DMS 273 (cell line): ENCODE results near the gene ALDH1A1.

Experiments used
- DNase-seq: peaks from one replicate; lab custom pipeline; 2025; ENCODE audit not compliant: unreplicated experiment; lab: John Stamatoyannopoulos, UW

ALDH1A1 gene

DNA sequence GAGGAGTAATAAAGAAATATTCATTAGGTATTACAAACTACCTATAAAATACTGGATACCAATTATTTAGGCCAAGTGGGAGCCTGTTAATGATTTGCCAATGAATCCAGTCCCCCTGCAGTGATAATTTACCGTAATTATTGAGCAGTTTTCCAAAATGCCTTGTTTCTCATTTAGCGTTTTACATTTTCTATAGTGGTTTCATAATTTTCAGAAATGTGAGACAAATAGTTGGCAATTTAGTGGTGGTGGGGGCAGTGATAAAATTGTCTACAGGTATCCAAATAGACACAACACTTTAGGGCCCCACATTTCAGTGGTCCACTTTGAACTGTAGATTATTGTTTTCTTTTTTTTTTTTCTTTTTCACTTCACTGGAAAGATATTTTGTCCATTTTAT lies 27.3 kb upstream of the ALDH1A1 start:
- DNase-seq: no peak

DNA sequence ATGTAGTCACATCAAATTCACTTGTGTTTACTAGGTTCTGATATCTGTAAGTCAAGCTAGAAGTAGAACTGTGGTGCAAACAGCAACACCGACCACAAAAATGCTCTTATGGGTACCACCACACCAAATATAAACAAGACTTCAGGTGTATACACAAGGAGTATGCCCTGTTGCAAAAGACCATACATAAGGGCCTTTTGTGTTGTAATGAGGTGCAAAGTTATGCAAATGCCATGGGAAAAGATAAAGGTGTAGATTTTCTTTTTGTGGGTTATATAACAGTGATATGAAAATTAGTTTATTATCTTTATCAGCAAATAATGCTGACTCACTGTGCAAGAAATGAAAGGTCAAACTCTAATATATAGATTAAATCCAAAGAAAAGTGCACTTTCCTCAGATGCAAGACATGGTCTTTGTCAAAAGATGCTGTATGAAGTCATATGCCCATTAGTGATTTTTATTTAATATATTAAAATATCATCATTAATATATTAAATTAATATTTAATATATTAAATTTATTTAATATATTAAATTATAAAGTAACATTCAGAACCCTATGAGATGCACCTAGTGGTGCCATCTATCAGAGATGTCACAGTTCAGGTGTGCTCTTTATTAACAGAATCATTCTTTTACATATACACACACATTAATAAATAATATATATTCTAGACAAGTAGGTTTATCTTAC lies 26.7 kb upstream of the ALDH1A1 start:
- DNase-seq: no peak

DNA sequence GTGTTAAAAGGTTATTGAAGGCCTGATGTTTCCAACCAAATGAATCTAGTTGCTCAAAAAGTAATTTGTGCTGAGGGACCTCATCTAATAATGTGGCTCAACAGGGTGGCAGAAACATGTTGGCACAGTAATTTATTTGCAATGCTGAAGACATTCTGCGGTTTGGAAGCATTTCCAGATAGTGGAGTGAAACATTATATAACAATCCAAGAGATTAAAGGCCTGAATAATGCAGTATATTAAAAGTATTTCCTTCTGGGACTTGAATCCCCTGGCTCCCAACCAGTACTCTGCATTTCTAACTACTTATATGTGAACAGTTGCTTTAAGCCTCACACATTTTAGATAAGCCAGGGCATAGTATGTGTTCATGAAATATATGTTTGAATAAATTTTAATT lies 25.9 kb upstream of the ALDH1A1 start:
- DNase-seq: no peak

DNA sequence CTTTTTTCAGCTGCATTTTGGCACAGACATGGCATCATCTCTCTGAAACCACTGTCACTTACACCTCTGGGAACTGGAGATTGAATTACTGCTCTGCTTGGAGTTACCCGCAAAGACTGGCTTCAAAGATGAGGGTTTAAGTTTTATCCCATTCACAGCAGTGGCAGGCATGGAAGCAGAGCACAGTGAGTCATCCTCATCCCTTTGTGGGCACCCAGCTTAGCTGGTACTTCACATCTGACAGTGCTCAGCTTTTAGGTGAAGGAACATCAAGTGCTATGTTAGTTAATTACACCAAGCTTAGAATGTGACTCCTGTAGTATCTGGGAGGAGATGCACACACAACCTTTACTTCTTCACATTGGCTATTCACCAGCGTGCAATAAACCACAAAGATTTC lies 24.8 kb upstream of the ALDH1A1 start:
- DNase-seq: no peak

DNA sequence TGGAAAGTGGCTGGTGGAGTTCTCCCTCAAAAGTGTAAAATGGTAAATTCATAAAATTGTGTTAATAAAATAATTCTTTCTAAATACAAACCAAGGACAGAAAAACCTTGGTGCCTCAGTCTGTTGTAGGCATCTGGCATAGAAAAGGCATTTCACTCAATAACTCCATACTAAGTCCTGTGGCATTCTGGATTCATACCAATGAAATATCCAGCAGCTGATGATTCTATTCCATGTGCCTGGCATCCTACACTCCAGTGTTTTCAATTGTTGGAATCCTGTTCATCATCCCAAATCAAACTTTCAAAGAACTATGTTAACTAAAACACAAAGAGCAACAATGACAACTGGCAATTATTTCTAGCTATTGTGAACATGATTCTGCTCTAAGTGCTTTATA lies 21.6 kb upstream of the ALDH1A1 start:
- DNase-seq: no peak

DNA sequence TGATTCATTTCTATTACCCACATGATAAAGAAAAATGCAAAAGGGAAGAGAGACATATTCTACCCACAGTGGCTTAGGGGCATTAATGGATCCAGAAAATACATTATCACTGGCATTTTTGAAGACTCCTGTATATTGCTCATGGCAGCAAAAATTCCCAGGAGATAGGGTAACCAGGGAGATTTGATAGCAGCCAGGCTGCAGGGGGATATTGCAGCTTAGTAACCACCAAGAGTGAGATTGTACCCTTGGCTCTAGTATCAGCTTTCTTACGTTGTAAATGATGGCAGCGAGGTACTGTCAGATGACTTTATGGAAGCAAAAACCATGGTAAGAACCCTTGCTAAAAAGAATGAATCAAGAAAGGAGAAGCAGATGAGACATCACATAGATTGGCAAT lies 19.8 kb upstream of the ALDH1A1 start:
- DNase-seq: no peak

DNA sequence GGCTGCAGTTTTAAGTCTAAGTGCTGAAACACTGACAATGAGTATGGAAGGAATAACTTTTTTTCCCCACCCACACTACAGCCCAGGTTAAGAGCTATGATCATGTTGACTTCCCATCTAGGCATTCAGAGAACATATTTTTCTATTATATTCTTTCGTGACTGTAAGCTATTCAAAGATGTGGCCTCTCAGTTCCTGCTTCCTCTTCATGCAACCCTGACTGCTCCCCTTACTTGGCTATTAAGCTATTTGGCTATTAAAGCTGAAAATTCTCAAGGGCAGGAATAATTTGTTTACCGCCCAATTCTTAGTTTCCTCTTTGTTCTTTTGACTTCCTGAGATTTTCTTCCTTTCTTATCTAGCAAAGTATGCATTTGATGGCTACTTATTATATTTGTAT lies 18.6 kb upstream of the ALDH1A1 start:
- DNase-seq: no peak

DNA sequence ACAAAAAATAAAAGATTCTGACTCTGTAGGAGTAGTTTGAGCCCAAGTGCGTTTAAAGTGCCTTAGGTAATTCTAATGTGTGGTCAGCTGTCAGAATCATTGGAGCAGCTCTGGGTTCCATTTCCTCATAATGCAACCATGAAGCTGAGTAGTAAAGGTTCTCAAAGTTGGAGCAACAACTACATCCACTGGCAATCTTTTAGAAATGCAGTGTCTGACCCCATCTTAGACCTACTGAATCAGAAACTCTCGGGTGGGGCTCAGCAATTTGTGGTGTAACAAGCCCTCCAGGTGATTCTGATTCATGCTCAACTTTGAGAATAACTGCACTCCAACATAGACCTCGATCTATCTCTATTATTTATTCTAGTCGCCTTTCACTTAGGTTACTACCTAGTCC lies 7.6 kb upstream of the ALDH1A1 start:
- no peak for DNase-seq

DNA sequence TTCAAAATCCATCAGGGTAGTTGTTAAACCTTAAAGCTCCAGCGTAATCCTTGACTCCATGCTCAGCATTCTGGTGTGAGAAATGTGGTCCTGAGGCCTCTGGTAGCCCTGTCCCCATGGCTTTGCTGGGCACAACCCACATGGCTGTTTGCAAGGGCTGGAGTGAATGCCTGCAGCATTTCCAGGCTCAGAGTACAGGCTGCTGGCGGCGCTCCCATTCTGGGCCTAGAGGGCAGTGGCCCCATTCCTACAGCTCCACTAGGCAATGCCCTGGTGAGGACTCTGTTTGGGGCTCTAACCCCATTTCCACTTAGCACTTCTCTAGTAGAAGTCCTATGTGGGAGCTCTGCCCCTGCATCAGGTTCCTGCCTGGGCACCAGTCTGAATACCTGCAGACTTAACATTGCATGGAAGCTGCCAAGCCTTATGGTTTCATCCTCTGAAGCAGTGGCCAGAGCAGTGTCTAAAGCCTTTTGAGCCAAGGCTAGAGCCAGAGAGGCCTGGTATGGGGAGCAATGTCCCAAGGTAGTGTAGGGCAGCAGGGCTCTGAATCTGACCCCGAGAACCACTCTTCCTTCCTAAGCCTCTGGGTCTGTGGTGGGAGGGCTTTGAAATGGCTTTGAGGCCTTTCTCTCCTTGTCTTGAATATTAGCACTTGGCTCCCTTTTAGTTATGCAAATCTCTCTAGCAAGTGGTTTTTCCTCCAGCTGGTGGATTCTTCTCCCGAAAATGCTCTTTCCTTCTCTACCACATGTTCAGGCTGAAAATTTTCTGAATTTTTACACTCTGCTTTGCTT lies 5.8 kb upstream of the ALDH1A1 start:
- DNase-seq: no peak

DNA sequence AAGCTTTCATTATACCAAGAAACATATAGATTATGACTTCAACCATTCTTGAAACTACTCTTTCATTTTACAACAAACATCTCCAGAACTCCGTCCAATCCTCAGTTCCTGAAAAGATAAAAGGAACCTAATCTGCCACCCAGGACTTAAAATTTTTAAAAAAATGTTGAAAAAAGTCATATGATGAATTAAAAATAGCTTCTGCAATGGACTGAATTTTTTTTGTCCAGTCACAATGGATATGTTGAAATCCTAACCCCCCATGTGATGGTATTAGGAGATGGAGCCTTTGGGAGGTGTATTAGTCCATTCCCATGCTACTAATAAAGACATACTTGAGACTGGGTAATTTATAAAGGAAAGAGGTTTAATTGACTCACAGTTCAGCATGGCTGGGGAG lies 2.7 kb upstream of the ALDH1A1 start:
- DNase-seq: no peak

DNA sequence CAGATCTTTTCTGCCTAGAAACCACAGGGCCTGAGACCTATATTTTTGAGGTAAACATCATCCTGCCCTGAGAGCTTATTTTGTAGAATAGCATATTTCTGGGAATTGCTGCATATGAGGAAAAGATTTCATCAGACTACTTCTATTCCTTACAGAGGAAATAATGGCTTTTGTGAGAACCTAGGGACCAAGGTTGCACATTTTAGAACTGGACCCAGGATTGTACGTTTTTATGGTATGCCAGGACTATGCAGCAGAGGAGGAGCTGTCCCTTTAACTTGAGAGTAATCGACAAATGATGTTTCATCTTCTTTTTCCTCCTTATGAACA lies 2.2 kb upstream of the ALDH1A1 start:
- no peak for DNase-seq

DNA sequence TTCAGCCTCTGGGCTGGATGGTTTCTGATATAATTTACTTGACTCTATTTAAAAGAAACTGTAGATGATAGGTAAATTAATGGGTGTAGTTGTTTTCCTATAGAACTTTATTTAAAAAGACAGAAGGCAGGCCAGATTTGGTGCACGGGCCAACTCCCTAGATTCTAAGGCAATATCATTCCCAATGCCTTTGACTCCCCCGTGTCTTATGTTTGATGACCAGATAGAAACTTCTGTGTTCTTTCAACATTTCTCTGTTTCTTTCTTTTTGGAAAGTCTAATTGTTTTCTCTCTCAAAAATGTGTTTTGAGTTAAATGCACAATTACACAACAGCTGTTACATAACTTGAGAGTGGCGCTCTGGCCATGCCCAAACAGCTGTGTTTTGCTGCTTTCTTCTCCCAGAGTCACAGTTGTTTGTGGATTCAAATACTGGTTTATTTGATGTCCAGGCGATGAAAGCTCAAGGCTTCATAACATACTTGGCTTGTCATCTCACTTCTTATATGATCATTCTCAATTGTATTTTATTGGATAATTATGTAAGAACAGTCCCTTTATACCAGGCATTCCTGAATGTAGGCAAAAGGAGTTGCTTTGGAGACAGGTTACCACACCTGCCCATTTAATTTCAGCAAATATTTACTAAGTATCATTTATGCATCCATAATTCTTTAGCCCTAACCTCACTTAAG lies 1.7 kb upstream of the ALDH1A1 start:
- no peak for DNase-seq

DNA sequence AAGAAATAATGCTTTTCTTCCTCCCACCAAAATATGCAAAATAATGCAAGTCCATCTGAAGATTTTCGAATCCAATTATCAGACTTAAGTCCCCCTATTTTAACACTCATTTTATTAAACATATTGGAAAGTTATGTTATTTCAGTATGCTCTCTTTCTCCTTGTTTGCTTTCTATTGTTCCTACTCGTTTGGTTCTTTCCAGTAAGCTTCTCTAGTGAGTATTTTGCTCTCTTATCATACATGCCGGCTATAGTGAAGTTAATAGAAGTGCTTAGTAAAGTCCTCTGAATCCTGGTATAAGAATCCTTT lies 517 bp downstream of the ALDH1A1 start:
- DNase-seq: no peak

DNA sequence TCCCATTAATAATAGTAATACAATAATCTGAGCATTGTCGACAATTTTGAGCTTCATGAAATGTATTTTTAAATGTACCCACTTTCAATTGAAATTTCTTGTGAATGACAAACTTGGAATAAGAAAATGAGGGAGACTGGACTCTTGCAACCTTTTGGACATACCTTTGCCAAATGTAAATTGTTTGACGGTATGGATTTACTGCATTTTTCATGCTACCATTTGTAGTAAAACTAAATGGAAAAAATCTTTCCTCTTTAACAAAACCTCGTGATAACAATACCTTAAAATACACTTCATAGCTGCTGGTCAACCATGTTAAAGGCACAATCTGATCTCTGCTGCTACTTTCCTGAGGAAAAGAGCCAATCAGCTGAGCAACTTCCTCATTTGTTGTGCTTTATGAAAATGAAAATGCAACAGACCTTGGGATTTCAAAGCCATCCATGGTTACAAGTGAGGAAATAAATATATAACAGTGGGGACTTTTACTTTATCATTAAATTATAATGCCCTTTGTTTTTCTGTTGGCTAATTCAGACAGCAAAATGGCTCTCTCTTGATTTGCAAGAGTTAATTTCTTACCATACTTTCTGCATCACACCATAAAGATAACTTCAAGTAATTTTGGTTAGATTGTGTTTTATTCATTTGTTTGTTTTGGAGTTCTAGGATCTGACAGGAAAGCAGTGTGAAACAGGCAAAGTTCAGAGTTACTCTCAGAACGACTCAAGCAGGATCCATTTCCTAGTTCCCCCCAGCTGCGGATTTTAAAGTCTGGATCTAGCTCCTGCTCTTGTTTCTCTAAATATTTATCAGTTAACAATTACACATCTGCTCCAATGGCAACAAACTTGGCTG lies 1.1 kb downstream of the ALDH1A1 start:
- DNase-seq: no peak

DNA sequence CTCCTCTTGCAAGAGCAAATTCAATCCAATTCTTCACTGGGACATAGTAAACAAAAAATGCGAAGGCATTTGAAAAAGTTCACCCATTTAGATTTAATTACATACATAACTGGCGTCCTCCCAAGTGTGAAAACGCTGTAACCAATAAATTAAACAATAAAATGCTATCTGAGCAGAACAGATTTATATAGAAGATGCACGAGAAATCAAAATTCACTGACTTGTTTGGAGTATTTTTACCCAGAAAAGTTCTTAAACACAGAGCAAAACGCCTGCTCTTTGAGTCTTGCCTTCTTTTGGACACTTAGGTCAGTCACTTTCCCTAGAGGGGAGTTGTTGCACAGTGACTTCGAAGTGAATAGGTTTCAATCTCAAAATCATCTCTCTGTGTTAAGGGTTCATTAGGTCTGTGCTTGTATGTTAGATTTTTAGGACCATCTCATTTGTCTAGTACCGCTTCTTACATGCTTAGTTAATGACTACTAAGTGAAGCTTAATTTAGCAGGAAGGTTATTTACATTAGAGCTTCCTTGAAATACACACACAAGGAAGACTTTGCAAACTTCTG lies 1.9 kb downstream of the ALDH1A1 start:
- DNase-seq: no peak

DNA sequence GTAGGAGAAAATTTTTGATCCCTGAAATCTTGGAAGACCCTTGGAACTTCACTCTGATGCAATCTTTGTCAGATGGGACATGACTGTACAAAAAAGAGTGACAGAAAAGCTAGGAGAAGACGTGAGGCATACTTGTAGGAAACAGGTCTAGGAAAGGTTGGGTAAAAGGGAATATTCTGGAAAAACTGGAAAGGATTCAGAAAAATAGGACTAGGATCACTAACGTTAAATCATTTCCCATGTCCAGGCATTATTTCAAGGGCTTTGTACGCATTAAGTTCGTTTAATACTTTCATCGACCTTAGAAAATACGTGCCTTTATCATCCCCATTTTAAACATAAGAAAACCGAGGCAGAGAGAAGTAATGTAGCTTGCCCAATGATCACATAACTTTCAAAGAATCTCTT lies 2.9 kb downstream of the ALDH1A1 start:
- DNase-seq: no peak

DNA sequence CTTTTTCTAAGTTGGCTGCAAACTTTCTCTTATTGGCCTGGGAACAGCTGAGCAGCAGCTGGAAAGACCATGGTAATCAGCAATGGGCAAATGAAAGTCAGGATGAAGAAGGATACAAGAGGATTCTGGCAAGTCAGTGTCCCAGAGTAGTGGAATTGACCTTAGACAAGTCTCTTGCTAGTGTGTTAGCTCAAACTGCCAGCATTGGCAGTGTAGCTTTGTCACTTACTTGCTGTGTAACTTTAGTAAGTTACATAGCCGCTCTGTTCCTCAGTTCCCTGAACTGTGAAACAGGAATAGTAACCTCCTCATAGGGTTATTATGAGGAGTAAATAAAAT lies 3.6 kb downstream of the ALDH1A1 start:
- DNase-seq: no peak

DNA sequence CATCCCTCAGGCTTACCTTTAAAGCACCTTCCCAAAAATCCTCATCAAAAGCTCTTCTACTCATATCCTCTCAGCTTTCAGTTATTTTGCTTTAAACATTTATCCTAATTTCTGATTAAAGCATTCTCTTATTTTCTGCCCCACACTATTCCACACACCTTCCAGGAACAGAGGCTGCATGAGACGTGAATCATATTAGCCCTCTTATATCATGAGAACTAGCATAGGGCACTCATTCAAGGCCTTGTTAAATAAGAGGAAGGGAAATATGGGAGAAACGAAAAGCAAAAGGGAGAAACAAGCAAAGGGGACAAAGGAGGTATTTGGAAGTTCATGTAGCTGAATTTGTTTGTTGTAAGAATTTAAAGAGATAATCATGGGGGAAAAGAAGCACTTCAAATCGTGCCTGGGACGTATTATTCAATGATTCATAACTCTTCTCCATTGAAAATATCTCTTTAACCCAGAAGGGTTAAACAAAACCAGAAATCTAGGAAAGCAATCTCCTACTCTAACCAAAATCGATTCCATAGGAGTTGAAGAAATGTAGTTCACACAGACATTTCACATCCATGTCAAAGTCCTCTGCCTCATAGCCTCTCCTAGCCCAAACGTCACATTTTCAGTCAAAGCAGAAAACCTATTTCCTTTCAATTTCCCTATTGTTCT lies 4.1 kb downstream of the ALDH1A1 start:
- DNase-seq: no peak

DNA sequence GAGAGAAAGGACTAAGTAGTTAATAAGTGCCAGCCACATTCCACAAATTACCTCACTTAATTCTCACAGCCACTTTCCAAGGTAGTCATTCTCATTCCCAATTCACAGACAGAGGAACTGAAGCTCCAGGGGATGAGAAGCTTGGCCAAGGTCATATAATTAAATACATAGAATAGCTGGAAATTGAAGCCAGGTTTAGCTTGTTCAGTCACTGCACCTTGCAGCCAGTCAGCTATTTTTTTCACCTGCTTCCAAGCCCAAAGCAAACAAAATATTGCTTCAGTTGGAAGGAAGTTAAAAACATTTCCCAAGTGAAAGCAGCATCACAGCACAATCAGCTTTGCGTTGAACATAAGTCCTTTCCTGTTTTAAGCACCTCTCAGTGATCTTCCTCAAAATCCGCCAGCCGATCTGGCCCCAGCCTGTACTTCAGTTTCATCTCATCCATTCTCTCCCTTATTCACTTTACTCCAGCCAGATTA lies 4.8 kb downstream of the ALDH1A1 start:
- no peak for DNase-seq

DNA sequence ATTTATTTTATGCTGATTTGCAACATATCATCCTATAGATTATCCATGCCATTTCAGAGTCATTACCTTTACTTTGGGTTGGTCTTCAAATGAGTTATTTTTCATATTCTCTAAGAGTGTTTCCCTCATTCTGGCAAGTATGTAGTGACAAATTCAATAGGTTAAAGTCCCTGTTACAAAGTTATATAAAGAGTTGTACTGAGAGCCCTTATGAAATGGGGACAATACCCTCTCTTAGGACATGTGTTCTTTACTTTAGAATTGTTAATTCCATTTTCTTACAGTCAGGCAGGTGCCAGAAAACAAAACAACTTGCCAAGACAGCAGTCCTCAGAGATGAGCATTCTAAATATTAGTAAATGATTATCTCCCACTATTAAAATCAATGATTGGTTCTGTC lies 6.0 kb downstream of the ALDH1A1 start:
- no peak for DNase-seq

DNA sequence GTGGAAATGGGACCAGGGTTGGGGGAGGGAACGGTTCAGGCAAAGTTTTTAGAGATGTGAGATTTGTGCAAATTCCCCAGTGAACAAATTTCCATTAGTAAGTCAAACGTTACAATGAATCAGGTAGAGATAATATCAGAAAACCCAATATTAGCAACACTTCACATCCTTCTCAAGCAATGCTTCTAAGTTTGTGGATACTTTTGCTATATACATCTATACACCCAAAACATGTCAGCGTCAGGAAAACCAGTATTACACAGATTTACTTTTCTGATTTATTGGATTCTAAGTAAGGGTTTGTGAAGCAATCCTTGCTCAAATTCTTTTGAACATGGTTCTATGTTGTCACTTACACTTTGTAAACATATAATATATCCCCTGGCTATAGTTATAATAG lies 6.5 kb downstream of the ALDH1A1 start:
- DNase-seq: no peak
